Kasumi-1 (cell line): ENCODE data around the gene FAT2.

Source experiments
- DNase-seq, 2 experiments: peaks; one replicate each; lab custom pipeline; 2025; lab: John Stamatoyannopoulos, UW

Gene FAT2, protein sequence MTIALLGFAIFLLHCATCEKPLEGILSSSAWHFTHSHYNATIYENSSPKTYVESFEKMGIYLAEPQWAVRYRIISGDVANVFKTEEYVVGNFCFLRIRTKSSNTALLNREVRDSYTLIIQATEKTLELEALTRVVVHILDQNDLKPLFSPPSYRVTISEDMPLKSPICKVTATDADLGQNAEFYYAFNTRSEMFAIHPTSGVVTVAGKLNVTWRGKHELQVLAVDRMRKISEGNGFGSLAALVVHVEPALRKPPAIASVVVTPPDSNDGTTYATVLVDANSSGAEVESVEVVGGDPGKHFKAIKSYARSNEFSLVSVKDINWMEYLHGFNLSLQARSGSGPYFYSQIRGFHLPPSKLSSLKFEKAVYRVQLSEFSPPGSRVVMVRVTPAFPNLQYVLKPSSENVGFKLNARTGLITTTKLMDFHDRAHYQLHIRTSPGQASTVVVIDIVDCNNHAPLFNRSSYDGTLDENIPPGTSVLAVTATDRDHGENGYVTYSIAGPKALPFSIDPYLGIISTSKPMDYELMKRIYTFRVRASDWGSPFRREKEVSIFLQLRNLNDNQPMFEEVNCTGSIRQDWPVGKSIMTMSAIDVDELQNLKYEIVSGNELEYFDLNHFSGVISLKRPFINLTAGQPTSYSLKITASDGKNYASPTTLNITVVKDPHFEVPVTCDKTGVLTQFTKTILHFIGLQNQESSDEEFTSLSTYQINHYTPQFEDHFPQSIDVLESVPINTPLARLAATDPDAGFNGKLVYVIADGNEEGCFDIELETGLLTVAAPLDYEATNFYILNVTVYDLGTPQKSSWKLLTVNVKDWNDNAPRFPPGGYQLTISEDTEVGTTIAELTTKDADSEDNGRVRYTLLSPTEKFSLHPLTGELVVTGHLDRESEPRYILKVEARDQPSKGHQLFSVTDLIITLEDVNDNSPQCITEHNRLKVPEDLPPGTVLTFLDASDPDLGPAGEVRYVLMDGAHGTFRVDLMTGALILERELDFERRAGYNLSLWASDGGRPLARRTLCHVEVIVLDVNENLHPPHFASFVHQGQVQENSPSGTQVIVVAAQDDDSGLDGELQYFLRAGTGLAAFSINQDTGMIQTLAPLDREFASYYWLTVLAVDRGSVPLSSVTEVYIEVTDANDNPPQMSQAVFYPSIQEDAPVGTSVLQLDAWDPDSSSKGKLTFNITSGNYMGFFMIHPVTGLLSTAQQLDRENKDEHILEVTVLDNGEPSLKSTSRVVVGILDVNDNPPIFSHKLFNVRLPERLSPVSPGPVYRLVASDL (N-terminal part only)

DNA sequence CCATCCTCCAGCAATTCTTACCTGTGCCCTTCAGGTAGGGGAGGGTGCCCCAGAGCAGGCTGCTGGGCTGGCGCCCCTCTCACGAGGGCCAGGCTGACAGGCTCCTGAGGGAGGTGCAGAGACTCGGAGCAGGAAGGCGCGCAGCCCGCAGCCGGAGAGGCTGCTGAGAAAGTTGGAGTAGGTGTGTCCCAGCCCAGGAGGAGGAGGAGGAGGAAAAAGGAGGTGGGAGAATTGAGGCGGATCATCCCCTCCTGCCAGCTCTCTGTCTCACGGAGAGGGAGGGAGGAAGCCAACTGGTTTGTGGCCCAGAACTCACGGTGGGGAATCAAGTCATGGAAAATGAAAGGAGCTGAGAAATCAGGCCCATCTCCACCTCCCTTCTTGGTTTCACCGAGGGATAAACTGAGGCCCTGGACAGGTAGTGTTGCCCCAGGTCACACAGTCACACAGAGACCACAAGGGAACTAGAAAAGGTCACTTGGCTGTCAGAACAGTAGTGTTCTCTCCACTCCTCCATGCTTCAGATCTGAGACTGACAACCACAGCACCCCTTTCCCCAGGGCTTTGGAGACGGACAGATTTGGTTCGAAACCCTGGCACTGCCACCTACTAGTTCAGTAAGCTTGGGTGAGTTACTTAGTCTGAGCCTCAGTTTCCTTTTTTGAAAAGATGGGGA lies at the start of gene FAT2:
Gene FAT2, minus strand, starts transcription at position 188 of the 676 bp plus-strand sequence. CDS start 22,400 bp downstream, outside the sequence.
- DNase-seq, result no peak

GRCh38 chr5:151638619-151639018 lies 47.5 kb upstream of the FAT2 start:
- DNase-seq, result no peak

DNA sequence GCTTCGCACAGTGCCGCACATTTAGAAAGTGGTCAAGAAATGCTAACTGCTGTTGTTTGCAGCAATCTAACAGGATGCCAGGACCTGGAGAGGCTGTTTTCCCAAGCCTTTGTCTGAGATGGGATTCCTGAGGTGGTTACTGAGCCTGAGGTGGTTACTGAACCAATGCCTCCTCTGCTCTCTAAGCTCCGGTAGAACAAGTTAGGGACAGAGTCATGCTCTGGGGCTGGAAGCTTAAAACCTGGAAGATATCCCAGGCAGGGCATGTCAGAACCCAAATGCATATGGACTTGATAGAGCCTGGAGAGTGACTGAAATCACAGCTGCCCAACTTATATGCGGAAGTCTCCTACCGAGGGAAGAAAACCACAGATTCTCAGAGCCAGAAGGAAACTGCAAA lies 46.5 kb upstream of the FAT2 start:
- DNase-seq, result no peak

GRCh38 chr5:151633892-151634291 lies 42.8 kb upstream of the FAT2 start:
- no peak for DNase-seq

DNA sequence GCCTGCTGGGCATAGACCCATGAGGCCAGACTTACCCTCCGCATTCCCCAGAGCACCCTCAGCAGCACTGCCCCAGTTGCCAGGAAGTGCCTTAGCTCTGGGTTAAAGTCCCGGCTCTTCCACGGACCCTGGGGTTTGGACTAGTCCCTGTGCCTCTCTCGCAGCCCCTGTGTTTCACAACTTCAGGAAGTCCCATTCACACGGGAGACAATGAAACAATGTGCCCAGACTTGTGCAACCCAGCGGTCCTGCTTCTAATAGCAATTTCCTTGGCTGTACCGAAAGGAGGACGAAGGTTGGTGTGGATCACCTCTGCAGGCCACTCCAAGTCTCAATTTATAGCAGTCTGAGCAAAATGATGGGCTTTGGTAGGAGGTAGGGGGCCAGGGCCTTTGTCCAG lies 41.8 kb upstream of the FAT2 start:
- no peak for DNase-seq

DNA sequence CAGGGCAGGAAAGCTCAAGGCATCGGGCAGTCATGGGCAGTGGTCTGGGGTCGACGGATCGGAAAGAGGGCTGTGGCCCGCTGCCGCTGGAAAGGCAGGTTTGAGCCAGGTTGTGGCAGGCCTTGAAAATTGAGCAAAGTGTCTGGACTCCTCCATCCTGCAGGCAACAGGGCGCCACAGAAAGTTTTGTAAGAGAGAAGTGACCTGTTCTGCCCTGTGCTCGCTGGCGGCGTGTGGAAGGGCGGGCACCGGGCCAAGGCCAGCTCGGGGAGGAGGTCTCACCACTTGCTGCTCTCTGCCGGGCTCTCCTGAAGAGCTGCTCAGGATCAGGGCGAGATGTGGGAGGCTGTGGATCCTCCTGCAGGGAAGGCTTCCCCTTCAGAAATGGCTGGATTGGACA lies 41.4 kb upstream of the FAT2 start:
- DNase-seq, result no peak

DNA sequence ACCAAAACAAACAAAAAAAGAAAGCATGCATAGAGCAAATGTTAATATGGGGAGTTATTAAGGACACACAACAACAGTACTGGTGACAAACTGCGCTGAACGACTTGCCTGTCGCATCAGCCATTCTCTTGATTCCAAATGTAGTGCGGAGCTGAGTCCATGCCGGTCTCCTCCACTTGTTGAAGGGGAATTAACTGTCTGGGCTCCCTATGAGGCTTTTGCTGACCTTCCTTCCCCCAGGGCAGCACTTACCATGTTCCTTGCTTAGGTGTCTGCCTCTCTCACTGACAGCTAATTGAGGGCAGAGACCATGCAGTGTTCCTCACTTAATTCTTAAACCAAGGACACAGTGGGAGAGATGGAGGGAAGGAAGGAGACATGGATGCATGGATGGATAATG lies 40.8 kb upstream of the FAT2 start:
- DNase-seq, result no peak

- DNase-seq, result no peak
These were observed 39.0 kb upstream of the FAT2 start for GRCh38 chr5:151630088-151630487.

GRCh38 chr5:151628112-151628823 lies 37.1 kb upstream of the FAT2 start:
- DNase-seq, result no peak

GRCh38 chr5:151627650-151628049 lies 36.5 kb upstream of the FAT2 start:
- DNase-seq, result no peak

- no peak for DNase-seq
These were observed 34.2 kb upstream of the FAT2 start for GRCh38 chr5:151625285-151625684.

DNA sequence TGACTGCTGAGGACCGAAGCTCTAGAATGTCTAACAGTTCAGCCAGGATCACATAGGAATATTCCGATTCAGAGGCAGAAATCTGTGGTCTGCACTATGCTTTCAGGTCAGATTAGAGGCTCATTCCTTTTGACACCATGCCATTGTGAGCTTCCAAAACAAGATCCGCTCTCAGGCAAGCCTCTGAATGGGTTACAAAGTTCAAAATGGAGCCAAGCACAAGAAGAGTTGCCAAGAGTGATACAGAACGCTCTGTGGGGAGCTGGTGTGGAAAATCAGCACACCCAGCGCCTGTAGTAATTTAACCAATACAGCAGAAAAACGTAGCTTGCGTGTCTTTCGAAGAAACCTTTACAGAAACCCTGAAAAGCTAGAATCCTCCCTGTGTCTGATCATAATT lies 33.3 kb upstream of the FAT2 start:
- DNase-seq, result no peak

DNA sequence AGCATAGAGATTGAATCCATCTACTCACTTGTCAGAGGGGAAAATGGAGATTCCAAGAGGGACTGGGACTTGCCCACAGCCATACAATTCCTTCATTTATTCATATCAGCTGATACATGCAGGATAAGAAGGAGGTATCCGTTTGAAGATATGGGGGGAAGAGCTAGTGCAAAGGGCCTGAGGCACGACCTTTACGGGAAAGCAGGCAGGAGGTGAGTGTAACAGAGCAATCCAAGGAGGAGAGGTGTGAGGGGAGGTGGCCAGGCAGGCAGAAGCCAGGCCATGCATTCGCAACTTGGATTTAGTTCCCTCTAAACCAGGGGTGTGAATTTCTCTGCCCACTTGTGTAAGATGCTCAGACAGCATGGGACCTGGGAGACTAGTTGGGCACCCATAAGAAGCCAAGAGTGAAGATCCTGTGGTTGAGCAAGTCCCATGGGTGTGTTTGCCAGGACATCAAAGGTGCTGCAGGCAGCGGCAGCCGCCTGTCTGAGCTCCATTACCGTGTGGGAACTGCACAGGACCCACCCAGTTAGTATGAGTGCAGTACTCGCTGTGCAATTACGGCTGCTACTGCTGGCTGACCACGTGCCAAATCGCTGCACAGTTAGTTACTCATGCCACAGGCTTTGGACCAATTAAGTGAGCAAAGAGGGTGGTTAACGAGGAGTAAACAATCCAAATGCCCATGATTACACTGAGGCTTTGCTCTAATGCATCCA lies 31.4 kb upstream of the FAT2 start:
- no peak for DNase-seq

- no peak for DNase-seq
These were observed 29.3 kb upstream of the FAT2 start for GRCh38 chr5:151620461-151620840.

DNA sequence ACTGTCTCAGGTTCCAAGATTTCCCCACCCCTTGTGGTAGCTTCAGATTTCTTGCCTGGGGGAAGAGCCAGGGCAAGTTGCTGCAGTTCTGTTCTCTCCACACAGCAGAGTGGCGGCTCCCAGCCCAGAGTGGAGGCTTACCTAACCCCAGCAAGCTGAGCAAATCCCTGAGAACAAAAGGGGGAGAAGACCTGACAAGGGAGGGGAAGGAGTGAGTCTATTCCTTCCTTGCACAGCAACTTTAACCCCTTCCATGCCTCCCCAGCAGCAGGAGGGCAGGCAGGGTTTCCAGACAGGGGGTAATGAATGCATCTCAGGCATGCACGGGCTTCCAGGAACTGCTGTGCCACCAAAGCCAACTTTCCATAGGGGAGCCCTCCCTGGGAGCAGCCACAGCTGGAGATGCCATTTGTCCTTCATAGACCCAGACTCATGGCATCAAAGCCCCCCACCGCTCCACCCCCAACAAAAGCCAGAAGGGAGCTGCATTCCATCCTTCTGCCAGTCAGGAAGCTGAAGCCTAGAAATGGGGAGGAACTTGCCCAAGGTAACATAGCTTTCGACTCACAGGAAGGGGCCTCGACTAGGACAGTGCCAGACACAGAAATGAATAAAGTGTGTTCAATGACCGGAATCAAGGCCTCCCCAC lies 28.8 kb upstream of the FAT2 start:
- DNase-seq, result no peak

DNA sequence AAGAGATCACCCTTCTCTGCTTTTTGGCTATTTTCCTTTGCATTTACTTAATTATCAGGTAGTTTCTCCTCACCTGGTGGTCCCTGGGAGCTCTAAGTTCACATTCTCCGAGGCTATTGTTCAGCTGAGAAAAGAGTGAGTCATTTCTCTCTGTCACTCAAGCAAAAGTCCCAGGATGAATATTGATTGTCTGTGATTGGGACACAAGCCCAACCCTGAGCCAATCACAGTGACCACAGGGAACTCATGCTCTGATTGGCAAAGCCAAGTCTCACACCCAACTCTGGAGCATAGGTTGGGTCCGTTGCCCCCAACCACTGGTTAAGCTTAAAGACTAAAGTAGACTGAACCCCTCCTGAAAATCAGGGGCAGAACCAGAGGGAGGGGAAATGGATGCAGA lies 27.8 kb upstream of the FAT2 start:
- no peak for DNase-seq

DNA sequence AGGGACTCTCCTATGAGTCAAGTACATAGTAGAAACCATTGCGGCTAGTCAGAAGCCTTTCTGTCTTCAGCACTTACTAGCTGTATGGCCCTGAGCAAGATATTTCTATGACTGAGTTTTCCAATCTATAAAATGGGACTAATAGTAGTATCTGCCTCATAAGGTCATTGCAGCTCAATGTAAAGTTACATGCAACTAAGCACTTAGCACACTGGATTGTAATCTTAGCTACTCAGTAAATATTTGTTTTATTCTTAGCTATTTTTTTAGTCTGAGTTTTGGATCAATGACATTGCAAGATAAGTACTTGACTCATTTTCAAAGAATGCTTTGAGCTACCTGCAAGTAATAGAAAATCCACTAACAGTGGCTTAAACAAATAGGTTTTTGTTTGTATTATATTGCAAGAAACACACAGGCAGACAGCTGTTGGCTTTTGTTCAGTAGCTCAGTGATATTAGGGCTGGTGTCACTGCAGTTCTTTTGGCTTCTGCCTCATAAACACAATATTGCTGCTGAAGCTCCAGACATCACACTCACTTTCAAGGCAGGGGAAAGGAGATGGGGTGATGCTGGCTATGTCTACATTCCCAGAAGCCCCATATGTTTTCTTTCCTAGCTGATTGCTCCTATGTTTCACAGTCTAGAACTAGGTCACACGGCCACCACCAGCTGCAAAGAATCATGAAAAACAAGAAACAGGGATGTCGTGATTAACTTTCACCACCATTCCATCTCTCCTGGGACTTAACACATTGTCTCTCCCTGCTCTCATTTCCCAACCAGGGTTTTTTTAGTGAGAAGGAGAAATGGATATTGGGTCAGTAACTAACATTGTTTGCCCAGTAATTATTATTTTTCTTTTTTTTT lies 26.9 kb upstream of the FAT2 start:
- no peak for DNase-seq

- no peak for DNase-seq
These were observed 26.3 kb upstream of the FAT2 start for GRCh38 chr5:151617383-151617840.

- DNase-seq, result no peak
These were observed 24.3 kb upstream of the FAT2 start for GRCh38 chr5:151615431-151615830.
